ENCODE measurements around the gene NCBP2L. TPM values are rescaled to one million over a fixed set of nuclear protein-coding genes. Genes with fewer than 3 reads are reported as not detected.

The NCBP2L gene
- total RNA-seq, 1 donor from 2014 or later, result not detected

- H3K4me3 ChIP-seq (ENCODE audit: low read depth, low read length), result no peak overlapping the region
- no peak for TF ChIP-seq CTCF (conservative IDR thresholded peaks at IDR 0.05; ENCODE audit: low read depth, low read length)
- no peak for DNase-seq (ENCODE audit: low read depth)
Measured at GRCh38 chrX:107733686-107734085, 43.8 kb upstream of the NCBP2L start.

GRCh38 chrX:107734646-107735045 lies 42.9 kb upstream of the NCBP2L start:
- no peak overlapping the region for H3K4me3 ChIP-seq (ENCODE audit: low read depth, low read length)
- DNase-seq (ENCODE audit: low read depth), result no peak
- no peak for TF ChIP-seq CTCF (conservative IDR thresholded peaks at IDR 0.05; ENCODE audit: low read depth, low read length)

GRCh38 chrX:107736781-107737531 lies 40.6 kb upstream of the NCBP2L start:
- H3K4me3 ChIP-seq (ENCODE audit: low read depth, low read length), result no peak overlapping the region
- no peak for TF ChIP-seq CTCF (conservative IDR thresholded peaks at IDR 0.05; ENCODE audit: low read depth, low read length)
- no peak for DNase-seq (ENCODE audit: low read depth)

- TF ChIP-seq CTCF (conservative IDR thresholded peaks at IDR 0.05; ENCODE audit: low read depth, low read length), result no peak
- no peak overlapping the region for H3K4me3 ChIP-seq (ENCODE audit: low read depth, low read length)
- no peak for DNase-seq (ENCODE audit: low read depth)
Measured at GRCh38 chrX:107738272-107738671, 39.3 kb upstream of the NCBP2L start.

- DNase-seq (ENCODE audit: low read depth), result no peak
- no peak for TF ChIP-seq CTCF (conservative IDR thresholded peaks at IDR 0.05; ENCODE audit: low read depth, low read length)
- H3K4me3 ChIP-seq (ENCODE audit: low read depth, low read length), result no peak overlapping the region
Measured at GRCh38 chrX:107738768-107739167, 38.8 kb upstream of the NCBP2L start.

- H3K4me3 ChIP-seq (ENCODE audit: low read depth, low read length), result no peak overlapping the region
- no peak for DNase-seq (ENCODE audit: low read depth)
- no peak for TF ChIP-seq CTCF (conservative IDR thresholded peaks at IDR 0.05; ENCODE audit: low read depth, low read length)
Measured at GRCh38 chrX:107739541-107739940, 38.0 kb upstream of the NCBP2L start.

- no peak for TF ChIP-seq CTCF (conservative IDR thresholded peaks at IDR 0.05; ENCODE audit: low read depth, low read length)
- DNase-seq (ENCODE audit: low read depth), result no peak
- no peak overlapping the region for H3K4me3 ChIP-seq (ENCODE audit: low read depth, low read length)
Measured at GRCh38 chrX:107741404-107741790, 36.1 kb upstream of the NCBP2L start.
